Natural killer cell (primary cell): ENCODE data around the gene PPP3CA. TPM values are rescaled to one million over a fixed set of nuclear protein-coding genes. Genes with fewer than 3 reads are reported as not detected.

Experiments used
- ATAC-seq, 3 donors: fragments of 150-1000 bp in 2 of 3; fragments of 200-7000 bp in 1 of 3; cut with Tn5 transposase; 1 replicate in 1 of 3; 2 replicates in 2 of 3; pipeline ENCODE4 v1.10.0; 2021; ENCODE audit warnings: mild to moderate bottlenecking in 2 of 3, moderate library complexity in 2 of 3
- DNase-seq, 2 donors: peaks; one replicate each; pipeline versions ENCODE4 v3.0.0 to v3.0.0-alpha.2; 2013 to 2021; ENCODE audit warnings: mixed read lengths in 1 of 2
- H3K27ac ChIP-seq: one replicate; pipeline ENCODE4 v1.5.1; 2013; ENCODE audit warnings: mild to moderate bottlenecking, low read length
- H3K27me3 ChIP-seq: one replicate; pipeline ENCODE4 v1.6.1; 2013; ENCODE audit warnings: low read length; ENCODE audit not compliant: control insufficient read depth, insufficient read depth
- H3K36me3 ChIP-seq: one replicate; pipeline ENCODE4 v1.6.1; 2013; ENCODE audit warnings: low read length; ENCODE audit not compliant: control insufficient read depth, insufficient read depth
- H3K4me1 ChIP-seq: one replicate; pipeline ENCODE4 v1.6.1; 2013; ENCODE audit warnings: low read length; ENCODE audit not compliant: control insufficient read depth, insufficient read depth
- H3K4me3 ChIP-seq: one replicate; pipeline ENCODE4 v1.5.1; 2013; ENCODE audit warnings: low read length
- H3K9me3 ChIP-seq: one replicate; pipeline ENCODE4 v1.6.1; 2013; ENCODE audit warnings: low read length; ENCODE audit not compliant: control insufficient read depth, insufficient read depth
- H3K27ac Mint-ChIP-seq, 2 donors: one replicate each; pipeline ENCODE4 v1.8.0; 2022; ENCODE audit warnings: mild to moderate bottlenecking in 2 of 2, mixed read lengths in 2 of 2, moderate library complexity in 1 of 2
- H3K27me3 Mint-ChIP-seq, 2 donors: one replicate each; pipeline ENCODE4 v1.8.0; 2022; ENCODE audit warnings: low read depth in 2 of 2, mixed read lengths in 2 of 2
- H3K36me3 Mint-ChIP-seq: one replicate; pipeline ENCODE4 v1.8.0; 2022; ENCODE audit warnings: mixed read lengths
- H3K4me1 Mint-ChIP-seq, 2 donors: one replicate each; pipeline ENCODE4 v1.8.0; 2022; ENCODE audit warnings: mixed read lengths in 2 of 2
- H3K4me3 Mint-ChIP-seq: one replicate; pipeline ENCODE4 v1.8.0; 2022; ENCODE audit warnings: mild to moderate bottlenecking, moderate library complexity, mixed read lengths
- H3K9me3 Mint-ChIP-seq, 2 donors: one replicate each; pipeline ENCODE4 v1.8.0; 2022; ENCODE audit warnings: mixed read lengths in 2 of 2
- WGBS: methylation state at CpG from one replicate; pipeline ENCODE4 v1.1.7; 2013; ENCODE audit warnings: missing lambda C conversion rate; ENCODE audit not compliant: insufficient coverage; 5-methylcytosine and 5-hydroxymethylcytosine counted together
- intact Hi-C: fragments of 100-400 bp; cut with micrococcal nuclease; formaldehyde crosslinking; loops from one replicate; pipeline ENCODE4 v1.14.2; 2022
- total RNA-seq, 4 donors: library from RNA; stranded (reverse); fragments of 120-200 nt in 1 of 4; gene quantifications; one replicate each; pipeline versions ENCODE4 v1.2.3 to v1.2.4, GENCODE V29; 2013 to 2022
- TF ChIP-seq, protein P1 (sequence below): fragments of 200-600 bp; IDR thresholded peaks from one replicate; pipeline ENCODE4 v1.8.0; 2022; ENCODE audit warnings: antibody characterized with exemption

The PPP3CA gene
- total RNA-seq, 3 donors from 2014 or later (not counting 1 experiment from before 2014, with no cell fraction given) = 53.1 to 73.1 (median 58.0) TPM

DNA sequence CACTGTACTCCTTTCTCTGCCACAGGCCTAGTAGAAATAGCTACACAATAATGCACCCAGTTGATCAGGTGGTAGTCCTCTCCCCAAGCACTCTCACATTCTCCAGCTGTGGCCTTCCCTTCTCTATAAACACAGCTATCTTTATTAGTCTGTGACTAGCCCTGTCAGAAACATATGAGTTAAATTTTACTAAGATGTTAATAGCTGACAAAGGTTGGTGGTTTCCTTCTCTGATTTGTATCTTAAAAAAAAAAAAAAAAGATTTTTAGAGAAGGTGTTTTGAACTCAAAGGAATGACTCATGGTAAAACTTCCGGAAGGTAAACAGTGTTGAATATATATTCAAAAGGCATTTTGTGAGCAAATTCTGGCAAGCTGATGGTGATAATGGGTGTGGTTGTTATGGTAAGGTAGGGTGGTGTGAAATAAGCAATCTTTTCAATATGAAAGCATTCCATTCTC, 327.4 kb downstream of the PPP3CA start:
- DNase-seq = peak in 1 of 2 donors; percentile 77
- peak; percentile 56 to 68 (median 61) for ATAC-seq
- Histone ChIP-seq H3K27ac (peak overlapping the region; percentile 72), H3K36me3 (no peaks in the 10 kb centered on the region), H3K27me3 (no peaks in the 10 kb centered on the region), H3K4me3 (no peak overlapping the region), H3K4me1 (peaks cover 26% of the 10 kb centered on the region), H3K9me3 (no peaks in the 10 kb centered on the region)
- TF ChIP-seq, protein P1, sequence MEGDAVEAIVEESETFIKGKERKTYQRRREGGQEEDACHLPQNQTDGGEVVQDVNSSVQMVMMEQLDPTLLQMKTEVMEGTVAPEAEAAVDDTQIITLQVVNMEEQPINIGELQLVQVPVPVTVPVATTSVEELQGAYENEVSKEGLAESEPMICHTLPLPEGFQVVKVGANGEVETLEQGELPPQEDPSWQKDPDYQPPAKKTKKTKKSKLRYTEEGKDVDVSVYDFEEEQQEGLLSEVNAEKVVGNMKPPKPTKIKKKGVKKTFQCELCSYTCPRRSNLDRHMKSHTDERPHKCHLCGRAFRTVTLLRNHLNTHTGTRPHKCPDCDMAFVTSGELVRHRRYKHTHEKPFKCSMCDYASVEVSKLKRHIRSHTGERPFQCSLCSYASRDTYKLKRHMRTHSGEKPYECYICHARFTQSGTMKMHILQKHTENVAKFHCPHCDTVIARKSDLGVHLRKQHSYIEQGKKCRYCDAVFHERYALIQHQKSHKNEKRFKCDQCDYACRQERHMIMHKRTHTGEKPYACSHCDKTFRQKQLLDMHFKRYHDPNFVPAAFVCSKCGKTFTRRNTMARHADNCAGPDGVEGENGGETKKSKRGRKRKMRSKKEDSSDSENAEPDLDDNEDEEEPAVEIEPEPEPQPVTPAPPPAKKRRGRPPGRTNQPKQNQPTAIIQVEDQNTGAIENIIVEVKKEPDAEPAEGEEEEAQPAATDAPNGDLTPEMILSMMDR = no peak
- Mint-ChIP-seq H3K4me3 (peak overlapping the region; percentile 76), H3K27ac (peak overlapping the region; percentile 87 to 93), H3K36me3 (no peaks in the 10 kb centered on the region), H3K4me1 (peaks cover 45 to 52% of the 10 kb centered on the region in 2 donors), H3K27me3 (no peaks in the 10 kb centered on the region), H3K9me3 (no peaks in the 10 kb centered on the region)
- intact Hi-C loops = loop anchor here (1.0 to 10.0 kb wide), 4 partner anchors 19 to 397 kb away; partner anchors contain the start of gene PPP3CA
- 11% methylated on average over 1 of the region's 1 CpG for WGBS

DNA sequence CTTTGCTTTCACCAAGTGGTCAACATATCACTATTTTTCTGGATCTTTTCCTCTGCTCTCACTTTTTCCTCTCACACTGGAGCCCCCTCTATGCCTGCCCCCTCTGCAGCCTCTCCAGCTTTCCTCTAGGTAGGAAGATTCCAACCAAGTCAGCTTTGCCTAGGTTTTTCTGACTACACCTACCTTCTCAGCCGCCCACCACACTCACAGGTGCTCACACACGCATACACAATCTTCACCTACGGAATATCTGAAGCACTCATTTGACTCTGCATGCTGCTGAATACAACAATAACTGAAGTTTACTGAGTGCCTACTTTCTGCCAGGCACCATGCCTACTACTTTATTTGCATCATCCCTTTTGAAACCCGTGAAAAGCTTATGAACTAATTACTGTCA, 328.0 kb downstream of the PPP3CA start:
- Histone ChIP-seq H3K4me3 (no peak overlapping the region), H3K27ac (peak overlapping the region; percentile 72), H3K27me3 (no peaks in the 10 kb centered on the region), H3K4me1 (peaks cover 26% of the 10 kb centered on the region), H3K36me3 (no peaks in the 10 kb centered on the region), H3K9me3 (no peaks in the 10 kb centered on the region)
- peak overlapping the region; percentile 76 for H3K4me3 Mint-ChIP-seq
- H3K36me3 Mint-ChIP-seq = no peaks in the 10 kb centered on the region
- peak overlapping the region; percentile 87 to 93 for H3K27ac Mint-ChIP-seq
- no peaks in the 10 kb centered on the region for H3K27me3 Mint-ChIP-seq
- peaks cover 45 to 51% of the 10 kb centered on the region in 2 donors for H3K4me1 Mint-ChIP-seq
- ATAC-seq (no peak), DNase-seq (peak in 1 of 2 donors; percentile 17)
- intact Hi-C loops = no loop called here
- 77% methylated on average over 4 of the region's 4 CpGs for WGBS
- H3K9me3 Mint-ChIP-seq = no peaks in the 10 kb centered on the region
- TF ChIP-seq, protein P1 = no peak

DNA sequence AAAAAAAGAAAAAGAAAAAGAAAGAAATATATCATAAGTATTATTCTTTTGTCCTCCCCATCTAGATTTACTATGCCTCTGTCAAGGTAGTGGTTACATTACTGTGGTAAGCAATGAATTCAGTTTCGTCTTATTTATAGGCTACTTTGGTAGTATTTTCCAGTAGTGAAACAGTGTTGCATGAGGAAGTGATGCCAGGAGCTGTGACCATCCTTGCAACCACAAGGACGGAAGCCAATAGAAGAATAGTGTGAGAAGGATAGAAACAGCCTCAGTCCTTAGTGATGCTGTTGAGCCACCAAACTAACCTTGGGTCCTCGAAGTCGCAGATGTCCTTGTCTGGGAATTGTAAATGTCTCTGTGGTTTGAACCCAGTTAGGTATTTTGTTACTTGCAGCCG, 328.5 kb downstream of the PPP3CA start:
- Mint-ChIP-seq H3K4me1 (peaks cover 45 to 51% of the 10 kb centered on the region in 2 donors), H3K4me3 (peak overlapping the region; percentile 76), H3K36me3 (no peaks in the 10 kb centered on the region), H3K27ac (peak overlapping the region; percentile 87 to 93), H3K27me3 (no peaks in the 10 kb centered on the region), H3K9me3 (no peaks in the 10 kb centered on the region)
- peak in 1 of 2 donors; percentile 50 for DNase-seq
- Histone ChIP-seq H3K4me1 (peaks cover 26% of the 10 kb centered on the region), H3K27me3 (no peaks in the 10 kb centered on the region), H3K36me3 (no peaks in the 10 kb centered on the region), H3K4me3 (no peak overlapping the region), H3K9me3 (no peaks in the 10 kb centered on the region), H3K27ac (peak overlapping the region; percentile 72)
- ATAC-seq = peak in 2 of 3 donors; percentile 20 to 34
- TF ChIP-seq, protein P1 = no peak
- WGBS = 29% methylated on average over 5 of the region's 5 CpGs
- intact Hi-C loops = no loop called here

DNA sequence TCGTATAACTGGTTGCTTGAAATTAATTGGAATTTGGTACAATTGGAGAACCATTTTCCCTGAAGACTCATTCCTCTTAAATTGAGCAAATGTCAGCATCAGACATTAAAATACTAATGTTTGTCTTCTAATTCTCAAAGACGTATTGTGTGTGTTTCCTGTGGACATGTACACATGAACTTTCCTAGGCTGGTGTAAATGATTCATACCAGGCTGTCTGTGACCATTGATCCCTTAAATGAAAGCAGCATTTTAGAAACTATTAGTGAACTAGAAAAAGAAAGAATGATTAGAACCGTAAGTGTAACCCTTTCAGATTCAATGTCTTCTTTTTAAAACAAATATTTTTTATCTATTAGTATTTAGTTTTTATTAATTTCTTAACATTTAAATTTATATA, 332.9 kb downstream of the PPP3CA start:
- no peaks in the 10 kb centered on the region for H3K27me3 Mint-ChIP-seq

More for the DNA sequence above, 332.9 kb downstream of the PPP3CA start:
- H3K27ac Mint-ChIP-seq = peak overlapping the region in 1 of 2 donors; percentile 33
- H3K36me3 ChIP-seq = no peaks in the 10 kb centered on the region
- H3K9me3 Mint-ChIP-seq = no peaks in the 10 kb centered on the region
- no peaks in the 10 kb centered on the region for H3K9me3 ChIP-seq
- peaks cover 36 to 47% of the 10 kb centered on the region in 2 donors for H3K4me1 Mint-ChIP-seq
- no peaks in the 10 kb centered on the region for H3K27me3 ChIP-seq
- intact Hi-C loops = loop anchor here (5.0 kb wide), 1 partner anchor 33 kb away; no protein-coding TSS in a partner anchor
- WGBS = 67% methylated on average over 1 of the region's 3 CpGs
- no peak overlapping the region for H3K27ac ChIP-seq
- H3K4me3 Mint-ChIP-seq = no peak overlapping the region
- DNase-seq (no peak), ATAC-seq (no peak)
- TF ChIP-seq, protein P1 = no peak
- peaks cover 21% of the 10 kb centered on the region for H3K4me1 ChIP-seq
- H3K4me3 ChIP-seq = no peak overlapping the region
- H3K36me3 Mint-ChIP-seq = no peaks in the 10 kb centered on the region
